OCI-LY7 (cell line): ENCODE measurements around the gene FRMD7. TPM values are rescaled to one million over a fixed set of nuclear protein-coding genes. Genes with fewer than 3 reads are reported as not detected.
"Not testable (repeated sequence)": the region's sequence is repeated elsewhere in the genome, so short reads cannot be mapped to it uniquely, and the experiment has no call there.

ENCODE experiments used
- BruUV-seq: library from RNA; stranded (reverse); fragments of 400-500 nt; replicated peaks from 2 replicates; lab custom pipeline; 2021; lab: Mats Ljungman, UMichigan
- CTCF ChIA-PET: fragments of 300-600 bp; sonication (Branson Sonifier 250); formaldehyde crosslinking; loops from one replicate; lab custom pipeline; 2022; ENCODE audit warnings: antibody characterized with exemption; ENCODE audit not compliant: unreplicated experiment; lab: Charles Lee
- POLR2A ChIA-PET: fragments of 300-600 bp; sonication (Branson Sonifier 250); formaldehyde crosslinking; loops from one replicate; lab custom pipeline; 2022; ENCODE audit warnings: antibody characterized with exemption; lab: Charles Lee
- DNase-seq: peaks from one replicate; pipeline ENCODE4 v3.0.0-alpha.2; 2015; ENCODE audit warnings: low spot score
- H2AFZ ChIP-seq: fragments of 200-600 bp; sonication (generic), shearing (Covaris generic); 2 replicates; pipeline ENCODE4 v1.6.1; 2014; ENCODE audit warnings: mild to moderate bottlenecking, antibody characterized with exemption, low read length, moderate library complexity
- H3K27ac ChIP-seq: fragments of 200-600 bp; sonication (generic); 2 replicates; pipeline ENCODE4 v1.5.1; 2014; ENCODE audit warnings: mixed run types, low read depth, mild to moderate bottlenecking, moderate library complexity, low read length, inconsistent platforms; ENCODE audit not compliant: poor library complexity, severe bottlenecking
- H3K36me3 ChIP-seq: fragments of 200-600 bp; sonication (generic); 2 replicates; pipeline ENCODE4 v1.6.1; 2014; ENCODE audit warnings: mild to moderate bottlenecking, antibody characterized with exemption, low read length, moderate library complexity, mixed read lengths; ENCODE audit not compliant: insufficient read depth
- H3K4me1 ChIP-seq: fragments of 200-600 bp; sonication (generic); 2 replicates; pipeline ENCODE4 v1.5.1; 2014; ENCODE audit warnings: mild to moderate bottlenecking, low read length; ENCODE audit not compliant: insufficient read depth, poor library complexity, severe bottlenecking
- H3K4me2 ChIP-seq: fragments of 200-600 bp; sonication (generic); 2 replicates; pipeline ENCODE4 v1.6.1; 2014; ENCODE audit warnings: mild to moderate bottlenecking, low read length
- H3K4me3 ChIP-seq: fragments of 200-600 bp; sonication (generic); 2 replicates; pipeline ENCODE4 v1.5.1; 2014; ENCODE audit warnings: mild to moderate bottlenecking, low read depth, low read length; ENCODE audit not compliant: poor library complexity, severe bottlenecking
- H3K79me2 ChIP-seq: fragments of 200-600 bp; sonication (generic); 2 replicates; pipeline ENCODE4 v1.6.1; 2016; ENCODE audit warnings: low read depth, mild to moderate bottlenecking, low read length, moderate library complexity, mixed read lengths; ENCODE audit not compliant: insufficient read depth
- H3K9me2 ChIP-seq: fragments of 200-600 bp; sonication (generic); 2 replicates; pipeline ENCODE4 v1.6.1; 2016; ENCODE audit warnings: mild to moderate bottlenecking, low read length, mixed read lengths; ENCODE audit not compliant: insufficient read depth
- H3K9me3 ChIP-seq: fragments of 200-600 bp; sonication (generic); 2 replicates; pipeline ENCODE4 v1.6.1; 2014; ENCODE audit warnings: mild to moderate bottlenecking, mixed run types, low read length, mixed read lengths
- H4K20me1 ChIP-seq: fragments of 200-600 bp; sonication (generic); 2 replicates; pipeline ENCODE4 v1.6.1; 2014; ENCODE audit warnings: mild to moderate bottlenecking, antibody characterized with exemption, low read length, moderate library complexity, mixed read lengths; ENCODE audit not compliant: insufficient read depth
- CTCF ChIP-seq: fragments of 200-600 bp; sonication (generic); conservative IDR thresholded peaks from 2 replicates; pipeline ENCODE4 v1.5.1; 2014; ENCODE audit warnings: mild to moderate bottlenecking, antibody characterized with exemption, low read length, moderate library complexity, mixed read lengths
- EZH2phosphoT487 ChIP-seq: fragments of 200-600 bp; sonication (generic); IDR thresholded peaks from 2 replicates; pipeline ENCODE4 v1.6.1; 2018; ENCODE audit warnings: low read depth, borderline replicate concordance, mild to moderate bottlenecking, mixed run types, antibody characterized with exemption, low read length, moderate library complexity, mixed read lengths
- intact Hi-C: fragments of 100-400 bp; cut with micrococcal nuclease; formaldehyde crosslinking; loops from one replicate; pipeline ENCODE4 v1.10.0; 2022; ENCODE audit not compliant: unreplicated experiment
- total RNA-seq, 2 experiments: library from RNA; depleted of rRNA in 1 of 2; stranded (reverse); fragments of >200 nt in 1 of 2; shearing (Covaris generic) in 1 of 2; gene quantifications; 2 replicates each; pipeline ENCODE4 v1.2.3, GENCODE V29; 2014 to 2022

FRMD7 gene
- total RNA-seq, 2 experiments from 2014 or later: not detected

DNA sequence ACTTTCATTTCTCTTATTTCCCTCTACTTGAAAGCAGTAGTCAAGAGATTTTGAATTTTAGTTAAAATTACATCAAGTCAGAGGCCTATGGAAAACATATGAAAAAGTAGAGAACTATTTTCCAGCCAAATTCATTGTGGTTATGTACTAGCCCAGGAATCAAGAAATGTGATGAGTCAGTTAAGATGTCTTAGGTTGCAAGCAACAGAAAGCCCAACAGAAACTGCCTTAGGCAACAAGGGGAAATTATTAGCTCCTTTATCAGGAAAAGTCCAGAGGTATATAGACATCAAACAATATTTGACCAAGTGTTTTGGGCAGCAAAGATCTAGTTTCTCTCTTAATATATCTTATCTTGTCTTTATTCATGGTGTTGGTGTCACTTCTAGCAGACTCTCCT is 37.8 kb upstream of the FRMD7 start:
- TF ChIP-seq EZH2phosphoT487 (no peak), CTCF (no peak)
- no peak overlapping the region for H3K27ac ChIP-seq
- no peaks in the 10 kb centered on the region for H3K9me2 ChIP-seq
- H3K4me3 ChIP-seq: no peak overlapping the region
- no TSS peak for BruUV-seq
- no peaks in the 10 kb centered on the region for H3K36me3 ChIP-seq
- intact Hi-C loops: no loop called here
- no peaks in the 10 kb centered on the region for H3K9me3 ChIP-seq
- ChIA-PET CTCF (no interaction called here), POLR2A (no interaction called here)
- DNase-seq: no peak
- H4K20me1 ChIP-seq: no peaks in the 10 kb centered on the region
- H3K4me1 ChIP-seq: no peaks in the 10 kb centered on the region
- H3K4me2 ChIP-seq: no peak overlapping the region
- no peaks in the 10 kb centered on the region for H3K79me2 ChIP-seq
- no peak overlapping the region for H2AFZ ChIP-seq

- intact Hi-C loops: no loop called here
- no peak overlapping the region for H2AFZ ChIP-seq
- DNase-seq: no peak
- H3K36me3 ChIP-seq: no peaks in the 10 kb centered on the region
- H3K9me2 ChIP-seq: no peaks in the 10 kb centered on the region
- H4K20me1 ChIP-seq: no peaks in the 10 kb centered on the region
- no peaks in the 10 kb centered on the region for H3K79me2 ChIP-seq
- H3K27ac ChIP-seq: no peak overlapping the region
- CTCF ChIA-PET: no interaction called here
- TF ChIP-seq CTCF: no peak
- no peak for TF ChIP-seq EZH2phosphoT487
- no peak overlapping the region for H3K4me2 ChIP-seq
- H3K4me3 ChIP-seq: no peak overlapping the region
- H3K4me1 ChIP-seq: no peaks in the 10 kb centered on the region
- POLR2A ChIA-PET: no interaction called here
- BruUV-seq: no TSS peak
- H3K9me3 ChIP-seq: no peaks in the 10 kb centered on the region
Measured at GRCh38 chrX:132165005-132165404, 37.2 kb upstream of the FRMD7 start.

DNA sequence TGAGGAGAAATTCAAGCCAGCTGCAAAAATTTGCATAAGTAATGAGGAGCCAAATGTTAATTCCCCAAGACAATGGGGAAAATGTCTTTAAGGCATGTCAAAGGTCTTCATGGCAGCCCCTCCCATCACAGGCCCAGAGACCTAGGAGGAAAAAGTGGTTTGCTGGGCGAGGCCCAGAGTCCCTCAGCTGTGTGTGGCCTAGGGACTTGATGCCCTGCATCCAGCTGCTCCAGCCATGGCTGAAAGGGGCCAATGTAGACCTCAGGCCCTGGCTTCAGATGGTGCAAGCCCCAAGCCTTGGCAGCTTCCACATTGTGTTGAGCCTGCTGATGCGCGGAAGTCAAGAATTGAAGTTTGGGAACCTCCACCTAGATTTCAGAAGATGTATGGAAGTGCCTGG is 35.3 kb upstream of the FRMD7 start:
- BruUV-seq, H3K4me3 ChIP-seq, DNase-seq, CTCF ChIA-PET, intact Hi-C loops, H3K79me2 ChIP-seq, H3K9me3 ChIP-seq, H3K9me2 ChIP-seq, H3K4me1 ChIP-seq, H3K4me2 ChIP-seq, H3K36me3 ChIP-seq, H2AFZ ChIP-seq, POLR2A ChIA-PET, H3K27ac ChIP-seq, H4K20me1 ChIP-seq: not testable (repeated sequence)
